Endometrium (tissue), 2 donors: ENCODE data around the gene ELK3.

Experiments used
- FAIRE-seq: peaks from 2 replicates; lab custom pipeline; 2012; peaks lifted over from hg19 to GRCh38; lab: Jason Lieb, UNC
- donor health status: control.
- donor health status: control.

ELK3 gene

DNA sequence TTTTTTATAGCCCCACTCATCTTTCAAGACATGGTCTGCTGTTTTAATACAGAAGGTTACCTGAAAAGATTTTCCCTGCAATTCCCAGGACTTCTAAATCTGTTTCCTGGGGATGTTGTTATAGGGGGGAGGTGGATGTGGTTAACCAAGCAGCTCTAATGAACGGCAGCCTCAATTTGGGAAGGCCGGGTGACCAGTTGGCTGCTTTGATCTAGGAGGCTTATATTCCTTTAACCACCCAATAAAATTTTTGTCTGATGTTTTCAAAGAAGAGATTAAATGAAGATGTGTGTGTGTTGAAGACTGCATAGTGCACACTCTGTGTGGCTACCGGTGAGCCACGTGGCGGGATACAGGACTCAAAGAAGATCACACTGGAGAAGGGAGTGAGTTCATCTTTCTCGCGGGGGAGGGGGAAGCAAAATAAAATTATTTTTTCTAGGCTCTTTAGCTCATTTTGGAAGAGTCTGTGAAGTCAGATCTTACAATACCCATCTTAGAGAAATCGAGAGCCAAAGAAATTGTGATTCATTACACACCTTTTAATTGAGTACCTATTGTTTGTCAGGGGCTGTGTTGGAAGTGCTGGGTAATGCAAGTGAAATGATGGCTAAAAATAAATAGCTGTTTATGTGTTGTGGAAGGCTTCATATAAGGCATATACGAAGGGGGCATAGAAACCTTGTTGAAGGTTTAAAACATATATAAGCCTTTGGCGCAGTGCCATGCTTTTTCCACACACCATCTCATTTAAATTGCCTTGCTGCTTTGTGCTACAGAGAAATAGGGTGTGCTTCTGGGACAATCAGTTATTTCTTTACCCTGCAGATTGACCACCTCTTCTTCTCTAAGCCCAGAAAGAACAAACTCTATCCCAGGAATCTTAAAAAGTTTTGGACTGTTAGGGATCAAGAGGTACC is 18.5 kb downstream of the ELK3 start:
- FAIRE-seq = no peak

DNA sequence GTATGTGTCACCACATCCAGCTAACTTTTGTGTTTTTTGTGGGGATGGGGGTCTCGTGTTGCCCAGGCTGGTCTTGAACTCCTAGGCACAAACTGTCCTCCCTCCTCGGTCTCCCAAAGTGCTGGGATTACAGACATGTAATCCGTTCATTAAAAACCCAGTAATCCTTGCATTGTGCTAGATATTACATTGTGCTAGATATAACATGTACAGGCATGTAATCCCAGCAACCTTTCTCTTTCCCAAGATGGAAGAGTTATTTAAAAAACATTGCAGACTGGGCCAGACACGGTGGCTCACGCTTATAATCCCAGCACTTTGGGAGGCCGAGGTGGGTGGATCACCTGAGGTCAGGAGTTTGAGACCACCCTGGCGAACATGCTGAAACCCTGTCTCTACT is 19.7 kb downstream of the ELK3 start:
- FAIRE-seq = no peak

DNA sequence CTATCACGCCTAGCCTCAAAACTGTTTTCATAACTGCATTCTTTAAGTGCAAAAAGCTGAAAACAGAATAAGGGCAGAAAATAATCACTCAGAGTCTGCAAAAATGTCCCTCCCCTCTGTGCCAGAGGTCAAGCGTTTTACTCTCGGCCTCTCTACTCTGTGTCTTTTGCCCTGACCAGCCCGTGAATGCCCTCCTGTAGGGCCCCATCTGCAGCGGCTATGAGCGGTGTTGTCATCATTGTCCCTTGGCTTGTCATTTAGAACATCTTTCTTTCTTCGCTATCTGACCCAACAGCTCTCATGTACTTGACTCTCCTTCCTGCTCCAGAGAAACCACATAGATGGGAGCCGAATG is 21.7 kb downstream of the ELK3 start:
- FAIRE-seq = no peak

DNA sequence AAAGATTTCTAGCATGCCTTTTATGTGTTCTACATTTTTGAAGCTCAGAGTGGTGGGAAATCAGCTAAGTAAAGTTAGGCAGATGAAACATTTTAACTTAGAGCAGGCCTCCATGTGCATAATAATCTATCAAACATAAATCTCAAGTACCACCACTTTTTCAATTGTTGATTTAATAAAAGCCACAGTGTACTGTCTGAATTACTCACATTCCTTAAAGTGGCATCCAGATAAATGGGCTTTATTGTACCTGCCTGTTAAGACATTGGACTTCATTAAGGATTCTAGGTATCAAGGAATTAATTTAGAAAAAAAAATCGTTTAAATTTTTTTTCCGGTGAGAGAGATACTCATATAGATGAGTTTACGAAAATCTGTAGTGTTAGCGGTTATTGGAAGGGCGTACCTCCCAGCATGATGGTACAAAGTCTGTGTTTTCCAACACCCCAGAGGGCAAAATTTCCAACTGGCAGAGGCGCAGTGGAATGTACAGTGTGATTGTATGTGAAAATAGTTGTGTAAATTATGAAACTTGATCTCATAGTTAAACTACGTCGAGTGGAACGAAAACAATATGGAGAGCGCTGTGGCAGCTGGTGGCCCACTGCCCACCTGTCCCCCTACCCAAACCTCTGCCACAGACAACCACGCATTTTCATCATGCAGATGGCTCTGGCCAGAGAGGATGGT is 25.0 kb downstream of the ELK3 start:
- no peak for FAIRE-seq

DNA sequence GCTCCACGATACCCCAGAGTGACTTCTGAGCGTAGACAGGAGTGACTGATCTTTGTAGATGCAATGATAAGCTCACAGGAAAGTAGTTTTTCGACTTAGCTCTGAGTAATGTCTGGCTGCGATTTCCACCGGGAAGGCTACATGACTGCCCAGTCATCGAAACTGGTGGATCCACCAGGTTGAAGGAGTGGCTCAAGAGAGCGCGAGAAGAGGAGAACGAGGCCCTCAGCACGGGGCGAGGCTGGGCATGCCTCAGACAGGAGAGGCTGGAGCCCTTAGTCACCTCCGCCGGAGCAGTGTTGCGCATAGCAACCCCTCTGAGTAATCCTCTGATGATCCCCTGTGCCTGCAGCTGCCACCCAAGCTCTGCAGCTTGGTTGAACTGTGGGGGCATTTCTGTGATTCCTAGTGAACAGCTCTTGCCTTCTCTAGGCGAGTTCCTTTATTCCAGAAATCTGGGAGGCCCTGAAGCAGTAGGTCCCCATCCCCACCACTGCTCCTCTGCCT is 25.6 kb downstream of the ELK3 start:
- no peak for FAIRE-seq

DNA sequence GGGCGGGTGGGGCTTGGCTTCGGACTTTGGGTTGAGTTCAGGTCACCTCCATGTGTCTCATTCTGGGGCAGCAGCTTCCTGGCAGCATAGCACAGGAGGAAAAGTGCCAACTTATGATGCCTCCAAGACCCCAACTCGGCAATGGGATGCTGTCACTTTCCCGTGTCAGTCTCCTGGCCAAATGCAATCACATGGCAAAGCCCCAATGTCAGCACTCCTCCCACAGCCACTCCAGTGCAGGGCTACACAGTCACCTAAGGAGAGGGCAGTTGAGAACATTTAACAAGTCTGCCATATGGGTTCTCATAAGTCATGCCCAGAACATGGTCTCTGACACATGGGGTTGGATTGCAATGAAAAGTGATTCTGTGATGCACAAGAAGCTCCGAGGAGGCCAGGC is 26.7 kb downstream of the ELK3 start:
- FAIRE-seq = no peak

DNA sequence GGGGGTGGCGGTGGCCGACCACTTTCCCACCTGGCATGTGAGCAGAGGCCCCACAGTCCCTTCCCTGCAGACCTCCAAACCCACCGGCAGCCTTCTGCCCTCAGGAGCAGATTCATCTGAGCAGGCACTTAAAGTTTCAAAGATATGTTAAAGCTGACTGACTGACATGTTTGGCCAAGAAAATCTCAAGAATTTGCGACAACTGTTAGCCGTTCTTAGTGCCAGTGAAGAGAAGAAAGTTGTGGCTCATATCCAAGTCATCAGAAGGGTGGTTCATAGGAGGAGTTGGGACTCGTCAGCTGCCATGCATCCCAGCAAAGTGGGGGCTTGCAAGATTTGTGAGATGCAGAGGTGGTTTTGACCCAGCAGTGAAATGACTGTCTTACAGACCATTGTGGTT is 27.2 kb downstream of the ELK3 start:
- FAIRE-seq = no peak

DNA sequence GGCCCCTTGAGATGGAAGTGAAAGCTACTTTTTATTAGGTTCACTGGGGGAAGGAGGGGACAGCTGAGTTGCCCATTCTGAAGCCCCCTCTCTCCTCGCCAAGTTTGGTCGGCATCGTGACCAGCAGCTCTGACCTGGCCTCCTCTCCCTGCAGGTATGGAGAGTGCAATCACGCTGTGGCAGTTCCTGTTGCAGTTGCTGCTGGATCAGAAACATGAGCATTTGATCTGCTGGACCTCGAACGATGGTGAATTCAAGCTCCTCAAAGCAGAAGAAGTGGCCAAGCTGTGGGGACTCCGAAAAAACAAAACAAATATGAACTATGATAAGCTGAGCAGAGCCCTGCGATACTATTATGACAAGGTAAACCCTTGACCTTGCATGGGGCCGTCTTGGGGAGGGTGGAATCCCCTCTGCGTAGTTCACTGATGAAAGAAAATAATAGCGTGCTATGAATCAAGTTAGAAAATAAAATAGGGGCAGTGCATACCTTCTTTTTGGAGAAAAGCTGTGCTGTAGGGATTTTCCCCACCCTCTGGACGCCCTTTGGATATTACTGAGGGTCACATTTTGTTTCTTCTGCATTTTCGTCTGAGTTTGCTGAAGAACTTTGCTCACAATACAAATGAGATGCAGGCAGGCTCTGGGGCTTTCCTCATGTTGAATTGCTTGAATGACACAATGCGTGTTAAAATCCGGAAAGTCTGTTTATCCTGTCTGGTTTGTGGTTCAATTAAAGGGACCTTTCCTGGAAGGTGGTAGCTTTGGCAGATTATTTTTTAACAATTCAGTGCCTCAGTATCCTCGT is 29.4 kb downstream of the ELK3 start:
- FAIRE-seq = no peak

DNA sequence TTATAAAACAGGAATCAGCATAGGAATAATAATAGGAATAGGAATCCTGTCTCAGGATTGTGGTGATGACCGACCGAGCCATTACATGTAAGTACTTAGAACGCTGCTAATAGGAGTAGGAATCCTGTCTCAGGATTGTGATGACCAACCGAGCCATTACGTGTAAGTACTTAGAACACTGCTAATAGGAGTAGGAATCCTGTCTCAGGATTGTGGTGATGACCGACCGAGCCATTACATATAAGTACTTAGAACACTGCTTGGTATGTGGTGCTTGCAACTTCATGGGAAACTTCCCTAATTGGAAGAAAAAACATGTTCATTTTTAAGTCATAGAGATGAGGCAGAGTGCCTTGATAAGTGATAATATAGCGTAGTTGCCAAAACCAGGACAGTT is 30.0 kb downstream of the ELK3 start:
- no peak for FAIRE-seq

DNA sequence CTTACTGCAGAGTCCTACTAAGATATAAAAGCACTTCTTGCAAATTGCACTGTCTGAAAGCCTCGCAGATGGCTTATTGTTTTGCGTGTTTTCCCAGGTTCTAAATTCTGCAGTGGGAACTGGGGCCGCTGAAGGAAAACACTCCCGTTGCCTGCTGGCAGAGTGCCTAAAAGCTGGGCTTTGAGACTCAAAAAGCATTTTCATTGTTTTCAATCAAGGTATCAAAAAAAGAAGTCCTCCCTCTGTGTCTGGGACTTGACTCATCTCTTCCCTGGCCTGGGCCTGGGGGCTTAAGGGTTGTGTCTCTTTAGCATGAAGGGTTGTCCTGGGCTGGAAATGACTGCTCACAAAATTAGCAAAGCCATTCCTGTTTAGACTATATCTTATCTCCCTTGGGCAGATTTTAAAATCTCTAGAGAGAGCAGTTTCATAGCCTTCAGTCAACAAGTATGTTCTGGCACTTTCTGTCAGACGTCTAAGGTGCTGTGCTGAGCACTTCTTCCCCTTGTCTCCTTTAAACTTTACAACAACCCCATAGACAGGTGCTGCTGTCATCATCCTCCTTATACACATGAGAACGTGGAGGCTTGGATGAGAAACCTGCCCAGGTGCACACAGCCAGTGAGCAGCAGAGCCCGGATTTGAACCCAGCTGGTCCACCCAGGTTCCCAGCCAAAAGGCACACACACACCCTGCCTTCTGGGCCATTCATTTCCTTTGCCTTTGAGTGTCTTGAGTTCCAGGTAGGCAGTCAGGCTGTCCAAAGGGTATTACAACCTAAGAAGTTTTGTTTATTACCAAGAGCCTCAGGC is 31.1 kb downstream of the ELK3 start:
- FAIRE-seq = no peak

DNA sequence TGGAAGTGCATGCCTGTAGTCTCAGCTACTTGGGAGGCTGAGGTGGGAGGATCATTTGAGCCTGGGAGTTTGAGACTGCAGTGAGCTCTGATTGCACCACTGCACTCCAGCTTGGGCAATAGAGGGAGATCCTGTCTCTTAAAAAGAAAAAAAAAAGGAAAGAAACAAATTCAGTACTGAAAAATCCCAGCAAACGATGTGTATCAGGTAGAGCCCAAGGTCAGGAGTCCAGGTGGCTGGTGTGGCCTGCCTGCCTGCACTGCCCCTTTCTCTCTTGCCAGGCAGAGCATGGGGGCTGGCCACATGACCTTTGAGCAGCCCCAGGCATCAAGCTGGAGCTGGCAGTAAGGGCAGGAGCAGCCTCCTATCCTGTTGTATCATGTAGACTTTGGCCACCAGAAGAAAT is 31.8 kb downstream of the ELK3 start:
- no peak for FAIRE-seq

DNA sequence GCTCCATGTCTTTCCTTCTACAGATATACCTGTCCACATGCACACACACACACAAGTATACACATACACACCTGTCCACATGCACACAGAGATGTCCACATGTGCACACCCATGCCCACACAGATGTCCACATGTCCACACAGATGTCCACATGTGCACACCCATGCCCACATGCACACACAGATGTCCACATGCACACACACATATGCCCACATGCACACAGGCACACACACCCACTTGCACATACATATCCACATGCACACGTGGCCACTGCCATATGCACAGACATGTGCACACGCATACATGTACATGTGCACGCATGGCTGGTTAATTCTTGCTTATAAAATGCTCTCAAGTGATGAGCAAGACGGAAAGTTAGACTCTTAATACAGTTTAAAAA is 32.2 kb downstream of the ELK3 start:
- no peak for FAIRE-seq

DNA sequence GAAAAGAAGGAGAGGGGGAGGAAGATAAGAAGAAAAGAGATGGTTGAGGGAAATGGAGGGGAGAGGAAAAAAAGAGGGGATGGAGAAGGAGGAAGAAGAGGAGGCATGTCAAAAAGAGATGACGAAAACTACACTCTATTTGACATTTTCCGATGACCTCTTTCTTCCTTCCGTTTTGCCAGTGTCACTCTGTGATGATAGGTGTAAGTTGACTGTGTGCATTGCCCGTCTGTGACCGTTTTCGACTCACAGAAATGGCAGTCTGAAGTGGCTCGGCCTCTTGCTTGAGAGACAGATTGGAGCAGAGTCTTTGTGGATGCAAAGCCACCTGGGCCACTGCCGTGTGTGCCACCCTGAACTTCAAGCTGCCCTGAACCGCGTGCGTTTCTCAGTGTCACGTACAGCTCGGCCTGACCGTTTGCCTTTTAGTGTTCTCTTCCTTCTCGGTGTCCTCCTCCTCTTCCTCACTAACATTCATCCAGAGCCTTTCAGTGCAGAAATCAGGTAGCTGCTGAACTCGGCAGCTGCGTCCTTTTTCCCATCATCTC is 32.7 kb downstream of the ELK3 start:
- FAIRE-seq = no peak

DNA sequence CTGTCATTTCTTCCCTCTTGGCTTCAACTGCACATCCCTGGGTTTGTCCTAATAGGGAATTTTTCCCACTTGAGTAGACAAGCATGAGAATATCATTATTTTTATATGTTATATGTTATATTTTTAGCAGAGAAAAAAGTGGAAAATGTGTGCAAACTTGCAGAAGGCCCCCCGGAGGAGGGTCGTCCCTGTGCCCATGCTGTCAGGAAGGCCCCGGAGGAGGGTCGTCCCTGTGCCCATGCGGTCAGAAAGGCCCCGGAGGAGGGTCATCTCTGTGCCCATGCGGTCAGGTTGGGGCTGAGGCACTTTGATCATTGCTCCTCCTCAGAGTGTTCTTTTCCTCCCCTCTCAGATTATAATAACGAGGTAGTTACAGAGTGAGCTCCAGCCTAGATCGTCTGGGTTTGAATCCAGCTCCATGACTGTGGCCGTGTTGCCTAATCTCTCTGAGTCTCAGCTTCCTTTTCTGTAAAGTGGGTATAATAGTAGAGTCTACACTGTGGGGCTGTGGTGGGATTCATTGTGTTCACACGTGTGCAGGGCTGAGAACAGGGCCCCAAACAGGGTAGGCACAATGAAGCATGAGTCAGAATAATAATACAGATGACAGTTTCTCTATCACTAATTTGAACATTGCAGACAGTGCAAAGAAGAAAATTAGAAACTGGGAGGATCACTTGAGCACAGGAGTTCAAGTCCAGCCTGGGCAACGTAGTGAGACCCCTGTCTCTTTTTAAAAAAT is 33.4 kb downstream of the ELK3 start:
- FAIRE-seq = no peak

DNA sequence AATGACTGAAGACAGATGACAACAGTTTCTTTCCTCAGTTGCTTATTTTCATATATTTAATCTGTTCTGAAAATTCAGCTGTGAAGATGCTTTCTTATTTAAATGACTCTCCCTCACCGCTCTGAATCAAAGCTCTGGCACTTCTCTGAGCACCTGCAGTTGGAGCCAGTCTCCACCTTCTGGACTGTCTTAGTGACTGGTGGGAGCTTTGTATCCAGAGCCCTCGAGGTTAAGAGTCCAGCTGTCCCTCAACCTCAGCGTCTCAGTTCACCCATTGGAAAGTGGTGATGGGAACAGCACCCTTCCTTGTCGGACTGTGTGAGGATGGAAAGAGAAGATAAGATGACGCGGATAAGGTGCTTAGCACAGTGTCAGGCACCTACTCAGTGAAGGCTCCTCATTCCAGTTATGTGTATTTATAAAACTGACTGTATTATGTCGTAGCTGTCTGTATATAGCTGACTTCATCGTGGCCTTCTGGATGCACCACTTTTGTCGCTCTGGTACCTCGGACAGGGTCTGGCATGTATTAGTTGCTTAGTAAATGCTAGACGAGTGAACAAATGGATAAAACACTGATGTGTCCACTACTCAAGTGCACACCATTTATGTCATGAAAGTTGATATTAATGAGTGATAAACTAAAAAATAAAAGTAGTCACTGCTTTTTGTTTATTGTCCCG is 34.5 kb downstream of the ELK3 start:
- FAIRE-seq = no peak

DNA sequence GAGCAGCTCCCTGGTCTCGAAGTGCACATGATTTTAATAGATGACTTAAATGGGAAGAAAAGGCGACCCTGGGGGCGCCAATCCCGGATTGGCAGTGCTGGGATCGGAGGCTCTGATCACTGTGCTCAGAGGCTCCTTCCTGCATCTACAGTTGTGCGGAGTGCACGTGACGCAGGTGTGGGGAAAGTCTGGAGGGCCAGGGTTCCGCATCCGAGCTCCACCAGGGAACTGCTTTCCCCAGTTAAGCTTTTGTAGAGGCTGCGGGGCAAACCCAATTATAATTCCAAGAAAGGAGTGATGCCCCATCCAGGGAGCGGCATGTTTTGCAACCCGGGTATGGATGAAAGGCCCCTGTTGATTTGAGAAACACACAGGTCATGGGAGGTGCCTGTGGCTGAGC is 36.5 kb downstream of the ELK3 start:
- no peak for FAIRE-seq

DNA sequence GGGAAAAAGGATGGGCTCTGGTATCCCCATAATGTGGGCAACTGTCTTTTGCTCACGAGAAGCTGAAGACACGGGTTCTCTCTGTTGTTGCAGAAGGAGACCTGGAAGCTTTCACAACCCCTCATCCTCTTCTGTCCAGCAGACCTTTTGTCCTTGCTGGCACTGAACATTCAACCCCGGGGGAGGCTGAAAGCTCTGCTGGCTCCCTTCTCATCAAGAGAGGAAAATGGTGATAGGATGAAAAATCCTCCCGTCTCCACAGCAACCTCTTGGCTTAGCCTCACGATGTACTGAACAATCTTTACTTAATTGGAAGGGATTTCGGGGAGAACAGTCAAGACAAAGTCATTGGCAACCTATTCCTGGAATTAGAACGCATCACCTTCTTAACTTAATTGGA is 39.0 kb downstream of the ELK3 start:
- no peak for FAIRE-seq

DNA sequence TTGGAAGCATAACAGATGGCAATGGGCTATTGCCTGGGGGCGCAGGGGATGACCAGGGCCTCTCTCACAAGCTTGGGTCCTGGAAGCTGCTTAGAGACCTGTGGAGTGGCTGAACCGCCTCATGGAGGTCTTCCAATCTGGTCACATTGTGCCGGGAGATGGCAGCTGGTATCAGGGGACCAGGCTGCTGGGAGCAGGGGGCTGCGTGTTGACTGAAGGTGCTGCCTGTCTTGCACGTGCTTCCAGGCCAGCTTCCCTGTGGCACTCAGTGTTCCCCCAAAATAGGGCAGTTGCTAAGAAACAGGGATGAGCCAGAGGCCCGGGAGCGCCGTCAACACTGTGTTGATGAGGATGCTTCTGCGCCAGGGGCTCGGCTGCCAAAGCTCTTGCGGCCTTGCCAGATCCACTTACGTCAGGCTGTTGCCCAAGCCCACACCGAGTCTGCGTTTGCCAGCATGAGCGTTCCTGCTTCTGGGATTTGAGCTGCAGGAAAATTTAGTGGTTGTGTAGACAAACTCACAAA is 39.8 kb downstream of the ELK3 start:
- FAIRE-seq = no peak

DNA sequence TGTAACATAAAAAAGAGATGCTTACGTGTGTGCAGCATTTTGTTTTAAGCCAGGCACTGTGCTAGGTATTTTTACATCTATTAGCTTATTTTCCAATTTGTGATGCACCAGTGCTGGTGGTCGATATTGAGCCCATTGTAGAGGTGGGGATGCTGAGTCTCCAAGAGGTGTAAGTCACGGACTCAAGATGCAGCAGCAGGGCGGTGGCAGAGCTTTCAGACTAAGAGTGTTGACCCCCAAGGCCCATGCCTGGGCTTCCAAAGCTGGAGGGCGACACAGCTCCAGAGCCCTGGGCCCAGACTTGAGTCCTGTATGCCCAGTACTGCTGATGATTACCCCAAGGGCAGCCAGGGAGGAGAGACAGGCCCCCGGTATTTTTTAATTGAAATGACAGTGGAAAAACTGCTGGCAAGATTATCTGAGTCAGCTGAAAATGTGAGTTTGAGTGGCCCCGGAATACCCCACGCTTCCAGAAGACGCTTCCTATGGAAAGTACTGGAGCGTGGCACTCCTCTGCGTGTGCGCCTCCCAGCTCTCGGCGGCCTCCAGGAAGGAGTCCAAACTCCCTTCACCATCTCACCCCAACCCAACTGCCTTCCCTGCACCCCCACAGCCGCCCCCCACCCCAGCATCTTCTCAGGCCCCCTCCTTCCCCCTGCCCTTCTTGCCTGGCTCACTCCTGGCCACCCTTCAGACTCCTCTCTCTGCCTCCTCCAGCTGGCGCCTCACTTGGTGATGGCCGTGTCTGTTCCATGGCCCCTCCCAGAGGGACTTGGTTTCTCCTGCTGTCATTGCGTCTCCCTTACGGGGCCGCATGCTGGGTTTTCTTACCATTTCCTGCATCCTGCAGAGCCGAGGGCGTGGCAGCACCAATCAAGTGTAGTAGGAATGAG is 40.7 kb downstream of the ELK3 start:
- no peak for FAIRE-seq
